Measurements from ENCODE around the gene CACNB4.

The CACNB4 gene

GRCh38 chr2:151833984-151834383 lies 264.9 kb downstream of the CACNB4 start:
- in situ Hi-C loops (cut with MboI; ENCODE audit: low sequenced_read_pairs), result no loop called here

- in situ Hi-C loops (cut with MboI; ENCODE audit: low sequenced_read_pairs), result no loop called here
These were observed 267.9 kb downstream of the CACNB4 start for GRCh38 chr2:151830961-151831360.

GRCh38 chr2:151828890-151829324 lies 269.9 kb downstream of the CACNB4 start:
- in situ Hi-C loops (cut with MboI; ENCODE audit: low sequenced_read_pairs), result no loop called here

DNA sequence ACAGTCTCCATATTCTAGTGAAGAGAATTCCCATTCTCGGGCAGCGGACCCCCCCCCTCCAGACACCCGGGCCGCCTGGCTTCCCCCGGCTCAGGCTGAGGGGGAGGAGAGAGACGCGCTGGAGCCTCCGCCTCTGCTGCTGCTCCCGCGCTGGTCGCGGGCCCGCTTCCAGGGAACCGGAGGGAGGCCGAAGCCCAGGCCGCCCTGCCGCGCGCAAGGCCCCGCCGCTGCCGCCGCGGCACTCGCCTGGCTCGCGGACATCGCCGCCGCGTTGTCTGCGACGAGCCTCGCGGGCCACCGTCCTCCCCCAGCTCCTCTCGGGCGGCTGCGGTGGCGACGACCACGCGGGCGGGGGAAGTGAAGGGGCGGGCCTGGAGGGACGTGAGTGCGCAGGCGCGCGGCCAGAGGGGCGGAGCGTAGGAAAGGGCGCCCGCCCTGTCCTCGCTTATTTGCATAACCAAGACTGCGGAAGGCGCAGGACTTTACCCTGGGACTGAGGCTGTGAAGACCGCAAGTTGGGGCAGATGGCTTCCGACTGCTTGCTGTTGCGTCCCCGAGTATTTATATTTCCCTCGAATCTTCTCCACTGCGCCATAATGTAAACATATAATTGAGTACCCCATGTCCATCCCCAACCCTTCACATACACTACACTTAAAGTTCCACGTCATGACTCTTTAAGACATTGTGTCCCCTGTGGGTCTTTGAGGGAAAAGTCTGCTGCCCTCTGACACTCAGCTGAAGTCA lies 270.5 kb downstream of the CACNB4 start, which contains the start of gene ARL5A:
ARL5A (minus strand) TSS at position 279 of the 747 bp plus-strand sequence; CDS start at position 34, 245 bp downstream.
- in situ Hi-C loops (cut with MboI; ENCODE audit: low sequenced_read_pairs), result no loop called here

GRCh38 chr2:151827564-151828142 lies 271.2 kb downstream of the CACNB4 start:
- in situ Hi-C loops (cut with MboI; ENCODE audit: low sequenced_read_pairs), result no loop called here

DNA sequence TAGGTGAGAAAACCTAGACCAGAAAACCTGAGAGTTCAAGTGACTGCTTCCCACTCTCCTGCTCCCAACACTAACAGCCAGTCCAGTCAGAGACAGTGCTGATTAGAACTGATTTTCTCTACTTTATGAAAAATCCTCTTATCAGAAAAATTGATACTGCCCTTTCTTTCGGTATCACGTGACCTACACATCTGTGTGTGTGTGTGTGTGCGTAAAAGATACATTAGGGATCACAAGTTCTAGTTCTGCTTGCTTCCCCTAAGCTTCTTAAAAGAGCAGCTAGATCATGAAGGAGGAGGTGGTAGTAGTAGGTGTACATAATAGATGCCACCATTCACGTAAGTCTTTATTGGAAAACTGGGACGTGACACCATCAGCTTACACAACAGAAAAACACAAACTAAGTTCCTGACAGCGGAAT lies 272.1 kb downstream of the CACNB4 start:
- in situ Hi-C loops (cut with MboI; ENCODE audit: low sequenced_read_pairs), result no loop called here

- in situ Hi-C loops (cut with MboI; ENCODE audit: low sequenced_read_pairs), result no loop called here
These were observed 274.0 kb downstream of the CACNB4 start for GRCh38 chr2:151824886-151825285.

DNA sequence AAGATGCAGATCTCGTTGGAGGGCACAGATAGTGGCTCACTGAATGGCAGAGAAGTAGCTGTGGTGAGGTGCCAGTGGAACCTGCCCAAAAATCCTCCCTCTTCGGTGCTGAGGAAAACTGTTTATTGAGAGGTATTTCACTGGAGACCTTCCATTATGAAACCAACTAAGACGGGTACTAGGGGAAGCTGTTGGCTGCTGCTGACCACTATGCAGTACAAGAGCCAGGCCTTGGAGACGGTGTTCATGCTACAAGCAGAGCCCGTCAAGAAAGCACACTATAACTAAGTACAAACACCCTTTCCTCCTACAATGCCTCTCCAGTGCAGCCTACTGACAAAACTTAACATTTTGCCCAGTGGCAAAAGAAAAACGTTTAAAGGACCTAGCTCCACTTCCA lies 275.2 kb downstream of the CACNB4 start:
- in situ Hi-C loops (cut with MboI; ENCODE audit: low sequenced_read_pairs), result no loop called here

- in situ Hi-C loops (cut with MboI; ENCODE audit: low sequenced_read_pairs), result no loop called here
These were observed 278.9 kb downstream of the CACNB4 start for GRCh38 chr2:151819920-151820319.

DNA sequence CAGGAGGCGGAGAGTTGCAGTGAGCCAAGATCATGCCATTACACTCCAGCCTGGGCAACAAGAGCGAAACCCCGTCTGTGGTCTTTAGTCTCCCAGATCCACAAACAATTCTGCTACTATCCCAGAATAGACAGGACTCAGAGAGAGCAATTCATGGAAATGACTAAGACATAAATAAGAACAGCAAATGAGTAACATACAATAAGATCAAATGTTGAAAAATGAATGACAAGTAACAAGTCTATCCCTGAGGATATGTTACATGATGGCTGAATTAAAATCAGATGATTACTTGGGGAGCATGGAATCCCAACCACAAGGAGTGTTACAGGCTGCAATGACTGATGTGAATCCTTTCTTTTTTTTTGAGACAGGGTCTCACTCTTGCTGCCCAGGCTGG lies 280.9 kb downstream of the CACNB4 start:
- in situ Hi-C loops (cut with MboI; ENCODE audit: low sequenced_read_pairs), result no loop called here

DNA sequence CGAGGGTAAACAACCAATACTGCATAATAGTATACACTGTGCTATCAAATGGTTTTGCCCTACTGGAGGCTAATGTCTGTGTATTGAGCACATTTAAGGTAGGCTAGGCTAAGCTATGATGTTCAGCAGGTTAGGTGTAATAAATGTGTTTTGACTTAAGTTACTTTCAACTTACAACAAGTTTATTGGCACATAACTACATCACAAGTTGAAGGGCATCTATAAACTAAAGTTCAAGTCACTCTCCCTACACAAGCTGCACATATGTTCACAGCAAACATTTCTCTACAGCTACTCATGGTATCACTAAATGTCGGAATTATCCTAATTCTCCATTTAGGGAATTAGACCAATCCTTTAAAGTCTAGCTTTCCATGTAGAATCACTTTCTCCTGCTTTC lies 282.0 kb downstream of the CACNB4 start:
- in situ Hi-C loops (cut with MboI; ENCODE audit: low sequenced_read_pairs), result no loop called here

DNA sequence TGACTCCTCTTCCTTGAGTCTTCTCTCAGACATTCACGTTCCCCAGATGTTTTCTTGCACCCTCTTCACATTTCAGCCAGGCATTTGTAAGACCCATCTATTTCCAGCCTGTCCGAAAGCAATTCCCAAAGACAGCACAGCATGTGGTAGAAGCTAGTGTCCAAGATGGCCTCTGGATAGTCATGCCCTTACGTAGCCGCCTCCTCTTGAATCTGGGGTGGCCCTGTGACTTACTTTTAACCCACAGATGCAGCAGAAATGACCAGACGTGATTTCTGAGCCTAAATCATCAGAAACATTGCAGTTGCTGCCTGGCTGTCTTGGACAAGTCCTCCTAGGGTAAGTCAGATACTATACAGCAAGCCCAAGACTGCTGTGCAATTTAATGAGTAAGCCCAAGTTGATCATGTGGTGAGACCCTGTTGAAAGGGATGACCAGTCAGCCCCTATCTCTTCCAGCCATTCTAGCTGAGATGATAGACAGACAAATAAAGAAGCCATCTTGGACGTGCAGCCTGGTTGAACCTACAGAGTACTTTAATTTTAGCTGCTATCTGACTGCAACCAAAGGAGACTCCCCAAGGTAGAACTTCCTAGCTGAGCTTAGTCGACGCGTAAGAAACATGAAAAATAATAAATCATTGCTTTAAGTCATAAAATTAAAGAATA lies 282.9 kb downstream of the CACNB4 start:
- in situ Hi-C loops (cut with MboI; ENCODE audit: low sequenced_read_pairs), result no loop called here

GRCh38 chr2:151810489-151810888 lies 288.4 kb downstream of the CACNB4 start:
- in situ Hi-C loops (cut with MboI; ENCODE audit: low sequenced_read_pairs), result no loop called here

DNA sequence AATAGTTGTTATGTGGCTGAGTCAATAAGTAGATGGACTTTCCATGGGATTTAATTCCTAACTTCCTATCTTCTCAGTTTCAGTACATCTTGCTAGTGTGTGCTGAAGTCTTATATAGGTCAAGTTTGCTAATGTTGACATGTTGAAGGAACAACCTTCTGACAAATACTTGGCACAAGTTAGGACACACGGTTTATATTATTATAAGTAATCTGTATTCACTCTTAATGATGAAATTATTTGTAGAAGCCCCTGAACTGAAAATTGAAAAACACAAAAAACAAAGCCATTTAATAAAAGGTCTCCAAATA lies 289.8 kb downstream of the CACNB4 start:
- in situ Hi-C loops (cut with MboI; ENCODE audit: low sequenced_read_pairs), result no loop called here

DNA sequence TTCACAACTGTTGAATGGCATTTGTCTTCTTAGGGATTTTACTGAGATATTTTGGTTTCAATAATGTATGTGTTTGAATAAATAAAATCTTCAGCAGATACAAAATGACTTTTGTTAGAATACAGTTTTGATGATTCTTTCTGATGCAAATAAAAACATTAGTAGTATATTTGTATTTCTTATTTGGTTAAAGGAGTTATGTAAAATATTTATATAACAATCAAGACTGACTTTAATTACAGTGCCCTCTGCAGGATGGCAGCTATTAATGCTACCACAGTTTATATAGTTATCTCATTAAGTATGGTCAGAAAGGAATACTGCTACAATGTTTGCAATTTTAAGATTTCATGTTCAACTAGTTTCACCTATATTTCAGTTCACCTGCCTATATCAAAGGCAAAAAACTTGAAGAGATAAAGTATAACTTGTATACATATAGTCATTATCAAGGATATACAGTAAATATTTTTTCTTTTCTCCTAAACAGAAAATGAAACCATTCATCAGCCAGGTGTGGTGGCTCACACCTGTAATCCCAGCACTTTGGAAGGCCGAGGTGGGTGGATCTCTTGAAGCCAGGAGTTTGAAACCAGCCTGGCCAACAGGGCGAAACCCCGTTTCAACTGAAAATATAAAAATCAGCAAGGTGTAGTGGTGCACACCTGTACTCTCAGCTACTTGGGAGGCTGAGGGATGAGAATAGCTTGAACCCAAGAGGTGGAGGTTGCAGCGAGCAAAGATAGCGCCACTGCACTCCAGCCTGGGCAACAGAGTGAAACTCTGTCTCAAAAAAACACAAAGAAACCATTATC lies 290.4 kb downstream of the CACNB4 start:
- in situ Hi-C loops (cut with MboI; ENCODE audit: low sequenced_read_pairs), result no loop called here

DNA sequence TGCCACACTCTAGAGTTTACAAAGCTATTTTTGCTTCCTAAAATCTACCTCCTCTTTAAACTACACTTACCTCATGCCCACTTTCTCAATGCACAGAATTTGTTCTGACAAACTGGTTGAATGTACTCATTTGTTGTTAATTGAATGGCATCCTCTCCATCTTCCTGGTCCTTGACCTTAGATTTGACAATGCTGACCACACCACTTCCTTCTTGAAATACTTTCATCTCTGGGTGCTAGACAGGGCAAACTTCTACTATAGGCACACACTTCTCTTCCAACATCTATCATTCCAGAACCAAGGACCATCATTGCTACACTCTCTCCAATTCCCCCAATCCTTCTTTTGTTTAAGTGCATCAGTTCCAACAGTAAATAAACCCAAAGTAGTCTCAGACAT lies 292.9 kb downstream of the CACNB4 start:
- in situ Hi-C loops (cut with MboI; ENCODE audit: low sequenced_read_pairs), result no loop called here

GRCh38 chr2:151805343-151805742 lies 293.5 kb downstream of the CACNB4 start:
- in situ Hi-C loops (cut with MboI; ENCODE audit: low sequenced_read_pairs), result no loop called here

DNA sequence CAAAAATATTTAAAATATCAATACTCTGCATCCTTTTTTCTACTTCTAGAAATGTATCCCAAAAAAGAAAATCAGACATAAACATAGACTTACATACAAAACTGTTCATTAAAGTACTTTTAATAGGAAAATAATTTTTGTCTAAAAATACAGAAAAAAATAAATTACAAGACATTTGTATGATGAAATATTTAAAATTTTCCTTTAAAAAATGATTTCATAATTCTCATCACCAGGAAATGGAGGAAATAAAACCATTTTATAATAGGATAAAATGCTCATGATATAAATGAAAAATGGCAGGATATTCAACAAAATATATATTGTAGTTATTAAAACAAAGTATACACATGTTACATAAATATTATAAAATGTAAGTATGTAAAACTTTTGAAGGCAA lies 295.0 kb downstream of the CACNB4 start:
- in situ Hi-C loops (cut with MboI; ENCODE audit: low sequenced_read_pairs), result no loop called here

GRCh38 chr2:151802315-151802714 lies 296.5 kb downstream of the CACNB4 start:
- in situ Hi-C loops (cut with MboI; ENCODE audit: low sequenced_read_pairs), result no loop called here

GRCh38 chr2:151799886-151800292 lies 299.0 kb downstream of the CACNB4 start:
- in situ Hi-C loops (cut with MboI; ENCODE audit: low sequenced_read_pairs), result no loop called here

DNA sequence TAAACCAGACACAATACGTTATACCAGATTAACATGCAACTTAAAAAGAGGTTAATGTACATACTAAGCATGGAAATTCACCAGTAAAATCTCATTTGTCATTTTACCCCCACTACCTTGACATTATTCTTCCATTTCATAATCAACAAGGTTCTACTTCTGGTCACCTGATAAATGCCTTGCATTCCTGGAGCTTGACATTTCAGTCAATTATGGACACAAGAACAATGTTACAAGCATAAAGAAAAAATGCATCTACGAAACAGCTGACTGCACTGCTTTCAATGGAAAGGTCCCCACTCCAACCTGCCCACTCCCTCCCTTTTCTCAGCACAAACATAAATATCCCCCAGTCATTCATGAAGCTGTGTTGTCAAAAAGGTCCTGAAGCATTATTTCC lies 302.1 kb downstream of the CACNB4 start:
- in situ Hi-C loops (cut with MboI; ENCODE audit: low sequenced_read_pairs), result no loop called here

Measured in HL-60/S4 treated with retinoic acid at 250 ng/mL for 4 days and 3 days (cell line).